Stimulated activated CD4-positive, alpha-beta T cell treated with anti-CD3 and anti-CD28 coated beads, Interleukin-12 subunit alpha, Interleukin-12 subunit beta, amount 100 ng/mL, for 4 hours (primary cell): ENCODE data around the gene TBC1D16.
"Not testable (repeated sequence)": the region's sequence is repeated elsewhere in the genome, so short reads cannot be mapped to it uniquely, and the experiment has no call there.

Source experiments
- DNase-seq: peaks from one replicate; pipeline ENCODE4 v3.0.0-alpha.2; 2020

TBC1D16 gene

GRCh38 chr17:80050706-80051105 is 15.0 kb upstream of the TBC1D16 start:
- DNase-seq: no peak

- no peak for DNase-seq
Measured at GRCh38 chr17:80049986-80050385, 14.3 kb upstream of the TBC1D16 start.

- DNase-seq: no peak
Measured at GRCh38 chr17:80047176-80047575, 11.5 kb upstream of the TBC1D16 start.

GRCh38 chr17:80046709-80047108 is 11.0 kb upstream of the TBC1D16 start:
- not testable (repeated sequence) for DNase-seq

- DNase-seq: no peak
Measured at GRCh38 chr17:80045703-80046102, 10.0 kb upstream of the TBC1D16 start.

GRCh38 chr17:80043963-80044362 is 8.3 kb upstream of the TBC1D16 start:
- no peak for DNase-seq

GRCh38 chr17:80036715-80037477 is 1.2 kb upstream of the TBC1D16 start:
- DNase-seq: peak; percentile 8

GRCh38 chr17:80035937-80036714 is 454 bp upstream of the TBC1D16 start, which contains the start of gene CCDC40:
Gene CCDC40 (plus strand): TSS chr17:80036642. CDS start chr17:80036663, 21 bp downstream.
- DNase-seq: peak; percentile 65

- peak; percentile 24 for DNase-seq
Measured at GRCh38 chr17:80034791-80035686, 633 bp downstream of the TBC1D16 start.

- DNase-seq: no peak
Measured at GRCh38 chr17:80033840-80034239, 1.8 kb downstream of the TBC1D16 start.

- DNase-seq: no peak
Measured at GRCh38 chr17:80032614-80033171, 3.0 kb downstream of the TBC1D16 start.

- DNase-seq: no peak
Measured at GRCh38 chr17:80031691-80032430, 3.8 kb downstream of the TBC1D16 start.

GRCh38 chr17:80030730-80031410 is 4.8 kb downstream of the TBC1D16 start:
- no peak for DNase-seq

- DNase-seq: no peak
Measured at GRCh38 chr17:80029258-80029974, 6.3 kb downstream of the TBC1D16 start.

- DNase-seq: no peak
Measured at GRCh38 chr17:80028030-80028429, 7.6 kb downstream of the TBC1D16 start.

- no peak for DNase-seq
Measured at GRCh38 chr17:80027043-80027435, 8.6 kb downstream of the TBC1D16 start.

GRCh38 chr17:80026359-80027042 is 9.2 kb downstream of the TBC1D16 start:
- DNase-seq: no peak

GRCh38 chr17:80025796-80026195 is 9.9 kb downstream of the TBC1D16 start:
- no peak for DNase-seq

- DNase-seq: no peak
Measured at GRCh38 chr17:80025140-80025539, 10.5 kb downstream of the TBC1D16 start.
